Endothelial cell of umbilical vein (primary cell): ENCODE data around the gene PACSIN2. TPM values are rescaled to one million over a fixed set of nuclear protein-coding genes. Genes with fewer than 3 reads are reported as not detected.

ENCODE experiments used
- BruUV-seq: library from RNA; stranded (reverse); fragments of 400-500 nt; replicated peaks from 2 replicates; lab custom pipeline; 2021; lab: Mats Ljungman, UMichigan
- CTCF ChIA-PET: fragments of 300-600, 350-600 bp; sonication (Branson Sonifier 250); formaldehyde crosslinking; loops from one replicate; lab custom pipeline; 2021; ENCODE audit warnings: antibody characterized with exemption, inconsistent platforms; lab: Charles Lee
- POLR2A ChIA-PET: fragments of 300-600, 350-600 bp; sonication (Branson Sonifier 250); formaldehyde crosslinking; loops from one replicate; lab custom pipeline; 2021; ENCODE audit warnings: antibody characterized with exemption, inconsistent platforms; lab: Charles Lee
- DNase-seq: peaks from one replicate; pipeline ENCODE4 v3.0.0-alpha.2; 2011; ENCODE audit warnings: low read depth, low spot score
- FAIRE-seq: peaks from 2 replicates; lab custom pipeline; 2011; peaks lifted over from hg19 to GRCh38; lab: Jason Lieb, UNC
- H2AFZ ChIP-seq: 2 replicates; pipeline ENCODE4 v1.6.0; 2012; ENCODE audit warnings: low read depth, low read length, control low read depth, inconsistent platforms
- H3K27ac ChIP-seq: 2 replicates; pipeline ENCODE4 v1.5.1; 2011; ENCODE audit warnings: low read depth, mild to moderate bottlenecking, control low read depth, low read length, moderate library complexity; ENCODE audit not compliant: insufficient read depth
- H3K27me3 ChIP-seq, 2 experiments: 2 replicates each; pipeline versions ENCODE4 v1.6.0 to v1.6.1; 2011; ENCODE audit warnings: low read length in 2 of 2, mixed read lengths in 1 of 2; ENCODE audit not compliant: control insufficient read depth in 2 of 2, insufficient read depth in 2 of 2
- H3K36me3 ChIP-seq, 2 experiments: 2 replicates in 1 of 2; 3 replicates in 1 of 2; pipeline ENCODE4 v1.5.1; 2011; ENCODE audit warnings: low read length in 2 of 2, mild to moderate bottlenecking in 1 of 2, moderate library complexity in 1 of 2; ENCODE audit not compliant: control insufficient read depth in 2 of 2, insufficient read depth in 2 of 2; ENCODE audit errors: extremely low read depth in 1 of 2
- H3K4me1 ChIP-seq: 3 replicates; pipeline ENCODE4 v1.5.1; 2011; ENCODE audit warnings: mild to moderate bottlenecking, low read length; ENCODE audit not compliant: control insufficient read depth, insufficient read depth; ENCODE audit errors: extremely low read depth
- H3K4me2 ChIP-seq: 2 replicates; pipeline ENCODE4 v1.6.1; 2011; ENCODE audit warnings: low read length, control low read depth, mixed read lengths; ENCODE audit not compliant: insufficient read depth
- H3K4me3 ChIP-seq, 3 experiments: fragments of 200-600 bp in 1 of 3; sonication (generic), shearing (Covaris generic) in 1 of 3; replicated peaks in 1 of 3; 2 replicates each; pipeline ENCODE4 v1.5.1; 2011 to 2016; ENCODE audit warnings: control low read depth in 3 of 3, low read length in 3 of 3, mild to moderate bottlenecking in 2 of 3, inconsistent platforms in 1 of 3, low read depth in 1 of 3, moderate library complexity in 1 of 3; ENCODE audit not compliant: insufficient read depth in 1 of 3
- H3K79me2 ChIP-seq: 2 replicates; pipeline ENCODE4 v1.6.0; 2012; ENCODE audit warnings: low read length, inconsistent platforms; ENCODE audit not compliant: control insufficient read depth, insufficient read depth
- H3K9ac ChIP-seq: replicated peaks from 2 replicates; pipeline ENCODE3; 2011; ENCODE audit warnings: low read length, control low read depth; ENCODE audit not compliant: insufficient read depth; ENCODE audit errors: extremely low read depth
- H3K9me1 ChIP-seq: replicated peaks from 3 replicates; pipeline ENCODE4 v1.6.0; 2011; ENCODE audit warnings: mild to moderate bottlenecking, low read length; ENCODE audit not compliant: control insufficient read depth, insufficient read depth; ENCODE audit errors: extremely low read depth
- H3K9me3 ChIP-seq: replicated peaks from 2 replicates; pipeline ENCODE4 v1.5.1; 2012; ENCODE audit warnings: low read length, inconsistent platforms; ENCODE audit not compliant: control insufficient read depth, insufficient read depth
- H4K20me1 ChIP-seq: replicated peaks from 2 replicates; pipeline ENCODE3; 2011; ENCODE audit warnings: mild to moderate bottlenecking, low read length; ENCODE audit not compliant: control insufficient read depth, insufficient read depth; ENCODE audit errors: extremely low read depth
- CTCF ChIP-seq, 2 donors: IDR thresholded peaks; 1 replicate in 1 of 2; 2 replicates in 1 of 2; pipeline ENCODE4 v1.5.1; 2011; ENCODE audit warnings: low read length in 2 of 2, mild to moderate bottlenecking in 2 of 2, moderate library complexity in 2 of 2, control low read depth in 1 of 2, inconsistent platforms in 1 of 2, low read depth in 1 of 2; ENCODE audit not compliant: insufficient read depth in 1 of 2; ENCODE audit errors: extremely low read depth in 1 of 2
- EZH2 ChIP-seq: IDR thresholded peaks from 2 replicates; pipeline ENCODE4 v1.6.1; 2012; ENCODE audit warnings: borderline replicate concordance, low read depth, mild to moderate bottlenecking, moderate library complexity, low read length, inconsistent platforms; ENCODE audit not compliant: severe bottlenecking
- FOS ChIP-seq: IDR thresholded peaks from 2 replicates; pipeline ENCODE4 v1.6.1; 2011; ENCODE audit warnings: mild to moderate bottlenecking, low read length, moderate library complexity, borderline replicate concordance; ENCODE audit not compliant: insufficient read depth
- GATA2 ChIP-seq: IDR thresholded peaks from 2 replicates; pipeline ENCODE4 v1.7.0; 2011; ENCODE audit warnings: low read depth, mild to moderate bottlenecking, moderate library complexity, mixed read lengths, low read length; ENCODE audit not compliant: insufficient read length, insufficient read depth
- JUN ChIP-seq: IDR thresholded peaks from 2 replicates; pipeline ENCODE4 v1.6.1; 2011; ENCODE audit warnings: borderline replicate concordance, low read depth; ENCODE audit not compliant: insufficient read length, insufficient read depth
- MAX ChIP-seq: IDR thresholded peaks from 2 replicates; pipeline ENCODE4 v1.6.1; 2011; ENCODE audit not compliant: insufficient read depth, insufficient read length
- MYC ChIP-seq: IDR thresholded peaks from one replicate; pipeline ENCODE4 v1.6.1; 2011; ENCODE audit warnings: mild to moderate bottlenecking, low read depth, low read length
- POLR2A ChIP-seq: IDR thresholded peaks from 2 replicates; pipeline ENCODE4 v1.6.1; 2012; ENCODE audit warnings: low read depth, mild to moderate bottlenecking, control low read depth, low read length
- POLR2AphosphoS5 ChIP-seq: IDR thresholded peaks from 2 replicates; pipeline ENCODE4 v1.6.1; 2012; ENCODE audit warnings: low read depth, mild to moderate bottlenecking, control low read depth, low read length, moderate library complexity; ENCODE audit not compliant: insufficient read depth
- dilution Hi-C: fragments of 300-500 bp; cut with MboI; formaldehyde crosslinking; loops from one replicate; pipeline ENCODE4 v1.15.0; 2019; ENCODE audit warnings: low sequenced_read_pairs; ENCODE audit not compliant: extremely low pct_ligation_motif_present
- intact Hi-C: fragments of 100-400 bp; cut with micrococcal nuclease; formaldehyde crosslinking; loops from one replicate; pipeline ENCODE4 v1.10.0; 2022
- polyA plus RNA-seq, 4 experiments: library from polyadenylated mRNA; depleted of rRNA in 3 of 4; stranded (reverse) in 3 of 4; unstranded in 1 of 4; fragments of >200 nt; gene quantifications; 2 replicates each; pipeline versions ENCODE4 v1.2.1 to v1.2.3, GENCODE V29; 2011 to 2012; ENCODE audit warnings: missing spikeins in 1 of 4
- total RNA-seq: library from RNA; stranded (reverse); gene quantifications from 2 replicates; pipeline ENCODE4 v1.2.3, GENCODE V29; 2021

The PACSIN2 gene
- total and polyA plus RNA-seq, 2 donors (not counting 3 experiments of a cell fraction or from before 2014, with no cell fraction given), result 46.2 to 64.5 TPM

GRCh38 chr22:43012390-43012789 is 2.6 kb downstream of the PACSIN2 start:
- dilution Hi-C loops (no loop called here), intact Hi-C loops (loop anchor here (5.0 kb wide), 1 partner anchor 80 kb away; no protein-coding TSS in a partner anchor)
- H4K20me1 ChIP-seq, result no peaks in the 10 kb centered on the region
- no peak for FAIRE-seq
- no peak overlapping the region for H3K4me2 ChIP-seq
- no peaks in the 10 kb centered on the region for H3K9me3 ChIP-seq
- H3K9me1 ChIP-seq, result no peaks in the 10 kb centered on the region
- no peak overlapping the region for H2AFZ ChIP-seq
- H3K36me3 ChIP-seq, result no peaks in the 10 kb centered on the region
- ChIA-PET POLR2A (no interaction called here), CTCF (interaction anchor here (0.9 to 4.0 kb wide), 4 partner anchors 9 to 53 kb away, joined by 3 to 24 read pairs (median 13); no protein-coding TSS in a partner anchor)
- H3K27me3 ChIP-seq, result no peaks in the 10 kb centered on the region
- H3K9ac ChIP-seq, result no peak overlapping the region
- H3K4me1 ChIP-seq, result peaks cover 25% of the 10 kb centered on the region
- no peak overlapping the region for H3K4me3 ChIP-seq
- no peak for TF ChIP-seq POLR2AphosphoS5
- no peak for TF ChIP-seq JUN
- no peak for TF ChIP-seq CTCF (IDR thresholded peaks at IDR 0.05; ENCODE audit: extremely low read depth in 1 of 2, insufficient read depth in 1 of 2, low read depth in 1 of 2, low read length in 2 of 2)
- no peak for TF ChIP-seq EZH2
- TF ChIP-seq FOS, result no peak
- TF ChIP-seq MAX, result no peak
- TF ChIP-seq POLR2A, result no peak
- TF ChIP-seq MYC, result no peak
- TF ChIP-seq GATA2, result no peak
- H3K27ac ChIP-seq, result no peak overlapping the region
- H3K79me2 ChIP-seq, result peaks cover 60% of the 10 kb centered on the region
- BruUV-seq, result no TSS peak
- no peak for DNase-seq
